A673 (cell line): ENCODE measurements around the gene QKI. TPM values are rescaled to one million over a fixed set of nuclear protein-coding genes. Genes with fewer than 3 reads are reported as not detected.

Experiments used
- BruUV-seq: library from RNA; stranded (reverse); fragments of 400-500 nt; replicated peaks from 2 replicates; lab custom pipeline; 2021; lab: Mats Ljungman, UMichigan
- CTCF ChIA-PET: fragments of 300-600 bp; sonication (Branson Sonifier 250); formaldehyde crosslinking; loops from one replicate; lab custom pipeline; 2022; ENCODE audit warnings: antibody characterized with exemption; lab: Charles Lee
- POLR2A ChIA-PET: fragments of 300-600 bp; sonication (Branson Sonifier 250); formaldehyde crosslinking; loops from one replicate; lab custom pipeline; 2022; ENCODE audit warnings: antibody characterized with exemption; ENCODE audit not compliant: low non-redundant PET; lab: Charles Lee
- DNase-seq: peaks from one replicate; pipeline ENCODE4 v3.0.0-alpha.2; 2015; ENCODE audit warnings: low spot score
- H3K27ac ChIP-seq: fragments of 200-600 bp; sonication (generic); 2 replicates; pipeline ENCODE4 v1.5.1; 2016; ENCODE audit warnings: mixed run types, low read depth, mild to moderate bottlenecking, mixed read lengths, antibody characterized with exemption, low read length; ENCODE audit not compliant: poor library complexity, severe bottlenecking
- H3K27me3 ChIP-seq: fragments of 200-600 bp; sonication (generic); replicated peaks from 2 replicates; pipeline ENCODE4 v1.6.1; 2017; ENCODE audit warnings: mixed run types, low read depth, mild to moderate bottlenecking, mixed read lengths, antibody characterized with exemption, low read length; ENCODE audit not compliant: insufficient read depth, poor library complexity
- H3K36me3 ChIP-seq: fragments of 200-600 bp; sonication (generic); 2 replicates; pipeline ENCODE4 v1.6.1; 2016; ENCODE audit warnings: mixed run types, mild to moderate bottlenecking, mixed read lengths, antibody characterized with exemption, low read length; ENCODE audit not compliant: insufficient read depth, poor library complexity, severe bottlenecking
- H3K4me1 ChIP-seq: fragments of 200-600 bp; sonication (generic); 2 replicates; pipeline ENCODE4 v1.6.1; 2017; ENCODE audit warnings: mixed run types, mild to moderate bottlenecking, mixed read lengths, antibody characterized with exemption, low read length; ENCODE audit not compliant: insufficient read depth, poor library complexity, severe bottlenecking
- H3K4me3 ChIP-seq: fragments of 200-600 bp; sonication (generic); 2 replicates; pipeline ENCODE4 v1.5.1; 2016; ENCODE audit warnings: low read depth, mixed run types, mild to moderate bottlenecking, mixed read lengths, low read length; ENCODE audit not compliant: poor library complexity, severe bottlenecking
- H3K9me3 ChIP-seq: fragments of 200-600 bp; sonication (generic); 2 replicates; pipeline ENCODE4 v1.6.1; 2016; ENCODE audit warnings: mixed run types, low read depth, mild to moderate bottlenecking, mixed read lengths, antibody characterized with exemption, low read length; ENCODE audit not compliant: poor library complexity, severe bottlenecking
- EZH2 ChIP-seq: fragments of 200-600 bp; sonication (generic); IDR thresholded peaks from 2 replicates; pipeline ENCODE4 v1.6.1; 2017; ENCODE audit warnings: borderline replicate concordance, low read depth, mild to moderate bottlenecking, mixed read lengths, antibody characterized with exemption, low read length; ENCODE audit not compliant: poor library complexity, severe bottlenecking
- intact Hi-C: fragments of 100-400 bp; cut with micrococcal nuclease; formaldehyde crosslinking; loops from one replicate; pipeline ENCODE4 v1.10.0; 2022; ENCODE audit not compliant: unreplicated experiment
- total RNA-seq: library from RNA; stranded (reverse); gene quantifications from 2 replicates; pipeline ENCODE4 v1.2.3, GENCODE V29; 2021
- TF ChIP-seq, protein P1 (sequence below): fragments of 300-800, 200-600 bp; sonication (generic); conservative IDR thresholded peaks from 2 replicates; pipeline ENCODE4 v1.5.1; 2017; ENCODE audit warnings: low read depth, mild to moderate bottlenecking, antibody characterized with exemption, low read length, moderate library complexity, mixed read lengths

The QKI gene
- total RNA-seq, 1 experiment from 2014 or later = 128 TPM

DNA sequence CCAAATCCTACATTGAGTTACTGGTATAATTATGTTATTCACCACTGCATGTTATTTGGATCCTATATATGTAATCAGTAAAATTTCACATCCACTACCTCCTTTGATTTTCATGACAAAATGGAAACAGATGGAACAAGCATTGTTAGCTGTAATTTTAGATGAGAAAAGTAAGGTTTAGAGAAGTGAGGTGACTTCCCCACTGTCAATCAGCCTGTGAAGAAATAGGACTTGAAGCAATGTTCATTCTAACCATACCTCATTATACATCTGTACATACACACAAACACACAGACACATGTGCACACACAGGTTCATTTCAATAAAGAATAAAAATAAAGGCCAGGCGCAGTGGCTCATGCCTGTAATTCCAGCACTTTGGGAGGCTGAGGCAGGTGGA, 23.7 kb upstream of the QKI start:
- ChIA-PET CTCF (no interaction called here), POLR2A (no interaction called here)
- Histone ChIP-seq H3K27me3 (no peaks in the 10 kb centered on the region), H3K4me3 (no peak overlapping the region), H3K27ac (no peak overlapping the region), H3K9me3 (no peaks in the 10 kb centered on the region), H3K36me3 (no peaks in the 10 kb centered on the region), H3K4me1 (peaks cover 4% of the 10 kb centered on the region)
- BruUV-seq = no TSS peak
- no peak for DNase-seq
- intact Hi-C loops = no loop called here
- TF ChIP-seq, protein P1, sequence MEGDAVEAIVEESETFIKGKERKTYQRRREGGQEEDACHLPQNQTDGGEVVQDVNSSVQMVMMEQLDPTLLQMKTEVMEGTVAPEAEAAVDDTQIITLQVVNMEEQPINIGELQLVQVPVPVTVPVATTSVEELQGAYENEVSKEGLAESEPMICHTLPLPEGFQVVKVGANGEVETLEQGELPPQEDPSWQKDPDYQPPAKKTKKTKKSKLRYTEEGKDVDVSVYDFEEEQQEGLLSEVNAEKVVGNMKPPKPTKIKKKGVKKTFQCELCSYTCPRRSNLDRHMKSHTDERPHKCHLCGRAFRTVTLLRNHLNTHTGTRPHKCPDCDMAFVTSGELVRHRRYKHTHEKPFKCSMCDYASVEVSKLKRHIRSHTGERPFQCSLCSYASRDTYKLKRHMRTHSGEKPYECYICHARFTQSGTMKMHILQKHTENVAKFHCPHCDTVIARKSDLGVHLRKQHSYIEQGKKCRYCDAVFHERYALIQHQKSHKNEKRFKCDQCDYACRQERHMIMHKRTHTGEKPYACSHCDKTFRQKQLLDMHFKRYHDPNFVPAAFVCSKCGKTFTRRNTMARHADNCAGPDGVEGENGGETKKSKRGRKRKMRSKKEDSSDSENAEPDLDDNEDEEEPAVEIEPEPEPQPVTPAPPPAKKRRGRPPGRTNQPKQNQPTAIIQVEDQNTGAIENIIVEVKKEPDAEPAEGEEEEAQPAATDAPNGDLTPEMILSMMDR = no peak
- no peak for TF ChIP-seq EZH2

DNA sequence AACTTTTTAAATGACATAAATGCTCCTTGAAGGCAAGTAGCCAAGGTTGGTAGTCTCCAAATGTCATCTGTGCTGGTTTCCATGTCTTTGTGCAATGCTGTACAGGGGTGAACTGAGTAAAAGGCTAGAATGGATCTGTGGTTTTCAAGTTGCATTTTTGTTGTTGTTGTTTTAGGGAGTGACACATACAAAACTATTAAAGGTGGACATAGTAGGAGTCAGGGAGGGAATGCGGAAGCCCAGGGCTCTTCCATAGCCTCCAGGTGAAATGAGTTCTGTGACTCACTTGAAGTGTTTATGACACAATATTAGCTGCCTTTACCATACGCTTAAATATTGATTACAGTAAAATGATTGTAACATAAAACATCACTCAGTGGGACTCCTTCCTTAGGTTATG, 22.5 kb upstream of the QKI start:
- intact Hi-C loops = no loop called here
- TF ChIP-seq EZH2 = no peak
- TF ChIP-seq, protein P1 = no peak
- no peaks in the 10 kb centered on the region for H3K9me3 ChIP-seq
- CTCF ChIA-PET = no interaction called here
- no peak for DNase-seq
- POLR2A ChIA-PET = no interaction called here
- H3K4me3 ChIP-seq = no peak overlapping the region
- H3K27ac ChIP-seq = no peak overlapping the region
- no peaks in the 10 kb centered on the region for H3K36me3 ChIP-seq
- H3K27me3 ChIP-seq = no peaks in the 10 kb centered on the region
- peaks cover 4% of the 10 kb centered on the region for H3K4me1 ChIP-seq
- BruUV-seq = no TSS peak

DNA sequence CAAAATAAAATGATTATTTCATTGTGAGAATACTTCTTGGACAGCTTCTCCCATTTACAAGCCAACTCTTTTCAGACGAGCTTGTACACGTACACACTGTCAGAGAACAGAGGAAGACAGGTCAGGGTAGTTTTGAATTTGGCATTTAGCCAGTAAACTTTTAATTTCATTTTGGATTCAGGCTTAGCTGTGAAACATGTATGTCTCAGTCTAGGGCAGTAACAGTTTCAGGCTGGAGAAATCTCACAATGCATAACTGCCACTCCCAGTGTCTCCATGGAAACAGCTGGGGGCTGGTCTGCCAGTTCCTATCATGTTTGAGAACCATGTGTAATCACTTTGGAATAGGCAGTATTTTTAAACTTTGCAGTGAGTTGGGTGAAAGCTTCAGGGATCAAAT, 22.0 kb upstream of the QKI start:
- intact Hi-C loops = no loop called here
- TF ChIP-seq EZH2 = no peak
- TF ChIP-seq, protein P1 = no peak
- H3K4me1 ChIP-seq = peaks cover 4% of the 10 kb centered on the region
- H3K4me3 ChIP-seq = no peak overlapping the region
- no peaks in the 10 kb centered on the region for H3K9me3 ChIP-seq
- H3K27ac ChIP-seq = no peak overlapping the region
- no peaks in the 10 kb centered on the region for H3K36me3 ChIP-seq
- ChIA-PET CTCF (no interaction called here), POLR2A (no interaction called here)
- no peaks in the 10 kb centered on the region for H3K27me3 ChIP-seq
- BruUV-seq = no TSS peak
- DNase-seq = no peak
